Islet of Langerhans (tissue), 1 donor: ENCODE measurements around the gene SYNGAP1.

Experiments
- FAIRE-seq: peaks from one replicate; lab custom pipeline; 2011; peaks lifted over from hg19 to GRCh38; lab: Jason Lieb, UNC

The SYNGAP1 gene

GRCh38 chr6:33423777-33424176, 3.9 kb downstream of the SYNGAP1 start:
- no peak for FAIRE-seq

- no peak for FAIRE-seq
These were observed 5.2 kb downstream of the SYNGAP1 start for GRCh38 chr6:33424855-33425667.

- FAIRE-seq = no peak
These were observed 6.1 kb downstream of the SYNGAP1 start for GRCh38 chr6:33425668-33426577.

- no peak for FAIRE-seq
These were observed 7.0 kb downstream of the SYNGAP1 start for GRCh38 chr6:33426590-33427511.

GRCh38 chr6:33427585-33428223, 7.8 kb downstream of the SYNGAP1 start:
- FAIRE-seq = no peak

- FAIRE-seq = no peak
These were observed 8.5 kb downstream of the SYNGAP1 start for GRCh38 chr6:33428224-33428965.

- FAIRE-seq = no peak
These were observed 9.3 kb downstream of the SYNGAP1 start for GRCh38 chr6:33428966-33429749.

- no peak for FAIRE-seq
These were observed 9.8 kb downstream of the SYNGAP1 start for GRCh38 chr6:33429750-33430052.

GRCh38 chr6:33430334-33430733, 10.5 kb downstream of the SYNGAP1 start:
- FAIRE-seq = no peak

- no peak for FAIRE-seq
These were observed 11.4 kb downstream of the SYNGAP1 start for GRCh38 chr6:33430991-33431879.

GRCh38 chr6:33431880-33432541, 12.1 kb downstream of the SYNGAP1 start:
- FAIRE-seq = no peak

GRCh38 chr6:33432546-33432945, 12.7 kb downstream of the SYNGAP1 start:
- no peak for FAIRE-seq

GRCh38 chr6:33433001-33433543, 13.2 kb downstream of the SYNGAP1 start:
- no peak for FAIRE-seq

GRCh38 chr6:33433544-33434191, 13.8 kb downstream of the SYNGAP1 start:
- no peak for FAIRE-seq

- FAIRE-seq = no peak
These were observed 15.1 kb downstream of the SYNGAP1 start for GRCh38 chr6:33434961-33435360.

GRCh38 chr6:33437666-33438065, 17.8 kb downstream of the SYNGAP1 start:
- no peak for FAIRE-seq

- no peak for FAIRE-seq
These were observed 19.2 kb downstream of the SYNGAP1 start for GRCh38 chr6:33438978-33439594.
